Suprapubic skin (tissue), 4 donors: ENCODE data around the gene SCAPER. TPM values are rescaled to one million over a fixed set of nuclear protein-coding genes. Genes with fewer than 3 reads are reported as not detected.
"Not testable (repeated sequence)": the region's sequence is repeated elsewhere in the genome, so short reads cannot be mapped to it uniquely, and the experiment has no call there.

Experiments
- DNase-seq, 2 donors: peaks; one replicate each; pipeline ENCODE4 v3.0.0-alpha.2; 2019; ENCODE audit warnings: low spot score in 2 of 2
- H3K27ac ChIP-seq: fragments of 200-600 bp; sonication (generic); one replicate; pipeline ENCODE4 v1.5.1; 2019
- H3K27me3 ChIP-seq: fragments of 200-600 bp; sonication (generic); one replicate; pipeline ENCODE4 v1.5.1; 2019
- H3K36me3 ChIP-seq: fragments of 200-600 bp; sonication (generic); one replicate; pipeline ENCODE4 v1.5.1; 2019
- H3K4me1 ChIP-seq: fragments of 200-600 bp; sonication (generic); one replicate; pipeline ENCODE4 v1.5.1; 2019
- H3K4me3 ChIP-seq: fragments of 200-600 bp; sonication (generic); one replicate; pipeline ENCODE4 v1.5.1; 2019; ENCODE audit warnings: mild to moderate bottlenecking
- H3K9me3 ChIP-seq: fragments of 200-600 bp; sonication (generic); one replicate; pipeline ENCODE4 v1.5.1; 2019
- EP300 ChIP-seq: sonication (generic); formaldehyde crosslinking; IDR thresholded peaks from one replicate; pipeline ENCODE4 v1.6.1; 2017; ENCODE audit warnings: antibody characterized with exemption
- POLR2A ChIP-seq, 2 donors: fragments of 450-650 bp; IDR thresholded peaks; one replicate each; pipeline ENCODE4 v1.6.1; 2017; ENCODE audit warnings: antibody characterized with exemption in 2 of 2, mild to moderate bottlenecking in 2 of 2, moderate library complexity in 2 of 2
- POLR2AphosphoS5 ChIP-seq, 3 donors: sonication (generic); formaldehyde crosslinking; IDR thresholded peaks; one replicate each; pipeline ENCODE4 v1.6.1; 2017; ENCODE audit warnings: antibody characterized with exemption in 3 of 3
- WGBS: methylation state at CpG from one replicate; pipeline ENCODE4 v1.1.5; 2018; 5-methylcytosine and 5-hydroxymethylcytosine counted together
- total RNA-seq, 4 donors: library from RNA; depleted of rRNA; stranded (reverse); fragments of >200 nt; gene quantifications; one replicate each; pipeline ENCODE4 v1.1.0, GENCODE V29; 2016
- TF ChIP-seq, protein P1 (sequence below), 2 donors: fragments of 200-600 bp in 1 of 2; fragments of 450-650 bp in 1 of 2; sonication (generic) in 1 of 2; IDR thresholded peaks; one replicate each; pipeline ENCODE4 v1.5.1; 2016 to 2019; ENCODE audit warnings: antibody characterized with exemption in 2 of 2, mild to moderate bottlenecking in 1 of 2, moderate library complexity in 1 of 2

Gene SCAPER
- total RNA-seq, 4 donors from 2014 or later = 26.3 to 61.4 (median 37.3) TPM

DNA sequence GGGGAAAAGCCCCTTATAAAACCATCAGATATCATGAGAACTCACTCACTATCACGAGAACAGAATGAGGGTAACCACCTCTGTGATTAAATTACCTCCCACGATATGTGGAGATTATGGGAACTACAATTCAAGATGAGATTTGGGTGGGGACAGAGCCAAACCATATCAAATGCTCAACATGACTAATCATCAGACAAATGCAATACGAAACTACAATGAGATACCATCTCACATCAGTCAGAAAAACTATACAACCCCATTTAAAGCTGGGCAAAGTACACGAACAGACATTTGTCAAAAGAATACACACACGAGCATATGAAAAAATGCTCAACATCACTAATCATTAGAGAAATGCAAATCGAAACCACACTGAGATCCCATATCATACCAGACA lies 67.7 kb downstream of the SCAPER start:
- Histone ChIP-seq H3K9me3 (no peaks in the 10 kb centered on the region), H3K36me3 (no peaks in the 10 kb centered on the region), H3K4me3 (no peak overlapping the region), H3K4me1 (no peaks in the 10 kb centered on the region), H3K27ac (no peak overlapping the region), H3K27me3 (no peaks in the 10 kb centered on the region)
- DNase-seq = no peak
- no peak for TF ChIP-seq EP300
- TF ChIP-seq POLR2A (IDR thresholded peaks at IDR 0.05) = no peak
- TF ChIP-seq POLR2AphosphoS5 (IDR thresholded peaks at IDR 0.05) = no peak
- TF ChIP-seq, protein P1, sequence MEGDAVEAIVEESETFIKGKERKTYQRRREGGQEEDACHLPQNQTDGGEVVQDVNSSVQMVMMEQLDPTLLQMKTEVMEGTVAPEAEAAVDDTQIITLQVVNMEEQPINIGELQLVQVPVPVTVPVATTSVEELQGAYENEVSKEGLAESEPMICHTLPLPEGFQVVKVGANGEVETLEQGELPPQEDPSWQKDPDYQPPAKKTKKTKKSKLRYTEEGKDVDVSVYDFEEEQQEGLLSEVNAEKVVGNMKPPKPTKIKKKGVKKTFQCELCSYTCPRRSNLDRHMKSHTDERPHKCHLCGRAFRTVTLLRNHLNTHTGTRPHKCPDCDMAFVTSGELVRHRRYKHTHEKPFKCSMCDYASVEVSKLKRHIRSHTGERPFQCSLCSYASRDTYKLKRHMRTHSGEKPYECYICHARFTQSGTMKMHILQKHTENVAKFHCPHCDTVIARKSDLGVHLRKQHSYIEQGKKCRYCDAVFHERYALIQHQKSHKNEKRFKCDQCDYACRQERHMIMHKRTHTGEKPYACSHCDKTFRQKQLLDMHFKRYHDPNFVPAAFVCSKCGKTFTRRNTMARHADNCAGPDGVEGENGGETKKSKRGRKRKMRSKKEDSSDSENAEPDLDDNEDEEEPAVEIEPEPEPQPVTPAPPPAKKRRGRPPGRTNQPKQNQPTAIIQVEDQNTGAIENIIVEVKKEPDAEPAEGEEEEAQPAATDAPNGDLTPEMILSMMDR (IDR thresholded peaks at IDR 0.05) = no peak
- WGBS = 88% methylated on average over 6 of the region's 6 CpGs

DNA sequence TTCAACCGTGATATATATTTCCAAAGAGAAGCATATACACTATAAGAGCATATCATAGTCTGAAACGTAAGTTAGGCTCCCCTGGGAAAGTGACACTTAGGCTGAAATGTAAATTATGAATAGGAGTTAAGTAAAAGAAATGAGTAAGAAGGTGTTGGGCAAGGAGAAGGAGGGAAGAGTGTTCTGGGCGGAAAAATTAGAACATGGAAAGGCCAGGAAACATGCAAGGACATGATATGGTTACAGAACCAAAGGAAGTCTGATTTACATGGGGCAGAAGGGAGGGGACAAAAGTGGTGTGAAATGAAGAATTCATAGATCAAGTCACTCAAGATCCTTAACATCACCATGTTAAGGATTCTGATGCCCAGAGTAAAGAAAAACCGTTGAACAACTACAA lies 75.2 kb downstream of the SCAPER start:
- Histone ChIP-seq H3K27ac (no peak overlapping the region), H3K4me1 (no peaks in the 10 kb centered on the region), H3K4me3 (no peak overlapping the region), H3K27me3 (no peaks in the 10 kb centered on the region), H3K36me3 (no peaks in the 10 kb centered on the region), H3K9me3 (no peaks in the 10 kb centered on the region)
- WGBS = 86% methylated on average over 4 of the region's 4 CpGs
- TF ChIP-seq EP300 = no peak
- no peak for DNase-seq

DNA sequence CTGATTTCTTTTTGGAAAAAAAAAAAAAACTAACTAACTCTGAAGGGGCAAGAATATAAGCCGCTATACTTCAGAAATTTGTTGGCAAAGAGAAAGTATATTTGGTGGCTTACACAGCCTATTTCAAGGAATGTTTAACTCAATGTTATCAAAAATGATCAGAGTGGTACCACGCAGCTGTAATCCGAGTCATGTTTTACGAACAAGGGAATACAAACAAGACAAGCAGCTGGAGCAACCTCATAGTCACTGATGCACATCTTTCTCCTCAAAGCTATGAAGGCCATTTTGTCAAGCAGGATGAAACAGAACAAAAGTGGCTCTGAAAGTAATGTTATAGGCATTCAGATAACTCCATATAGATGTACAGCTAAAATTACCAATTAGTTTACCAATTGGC lies 81.2 kb downstream of the SCAPER start:
- H3K4me1 ChIP-seq = no peaks in the 10 kb centered on the region
- no peak overlapping the region for H3K27ac ChIP-seq
- no peak for TF ChIP-seq EP300
- no peak for TF ChIP-seq POLR2AphosphoS5 (IDR thresholded peaks at IDR 0.05)
- TF ChIP-seq, protein P1 (IDR thresholded peaks at IDR 0.05) = no peak
- TF ChIP-seq POLR2A (IDR thresholded peaks at IDR 0.05) = no peak
- H3K4me3 ChIP-seq = no peak overlapping the region
- peaks cover 4% of the 10 kb centered on the region for H3K36me3 ChIP-seq
- no peaks in the 10 kb centered on the region for H3K27me3 ChIP-seq
- H3K9me3 ChIP-seq = peaks cover under 1% of the 10 kb centered on the region
- no peak for DNase-seq
- WGBS = 90% methylated on average over 4 of the region's 4 CpGs

DNA sequence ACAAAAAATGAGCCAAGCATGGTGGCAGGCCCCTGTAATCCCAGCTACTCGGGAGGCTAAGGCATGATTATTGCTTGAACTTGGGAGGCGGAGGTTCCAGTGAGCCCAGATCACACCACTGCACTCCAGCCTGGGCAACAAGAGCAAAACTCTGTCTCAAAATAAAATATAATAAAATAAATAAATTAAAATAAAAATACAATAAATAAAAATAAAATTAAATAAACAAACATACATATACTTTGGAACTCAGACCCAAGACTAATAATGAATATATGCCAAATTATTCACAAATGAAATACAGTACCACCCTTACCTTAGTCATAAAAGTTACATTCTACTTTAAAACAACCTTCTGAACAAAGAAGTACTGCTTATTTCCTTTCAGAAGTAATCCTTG lies 81.8 kb downstream of the SCAPER start:
- no peak for DNase-seq
- peaks cover 7% of the 10 kb centered on the region for H3K36me3 ChIP-seq
- H3K4me3 ChIP-seq = no peak overlapping the region
- WGBS = 98% methylated on average over 2 of the region's 2 CpGs
- TF ChIP-seq POLR2A (IDR thresholded peaks at IDR 0.05) = no peak
- TF ChIP-seq, protein P1 (IDR thresholded peaks at IDR 0.05) = no peak
- TF ChIP-seq EP300 = no peak
- no peak for TF ChIP-seq POLR2AphosphoS5 (IDR thresholded peaks at IDR 0.05)
- H3K27me3 ChIP-seq = no peaks in the 10 kb centered on the region
- H3K4me1 ChIP-seq = no peaks in the 10 kb centered on the region
- peaks cover 3% of the 10 kb centered on the region for H3K9me3 ChIP-seq
- H3K27ac ChIP-seq = no peak overlapping the region

DNA sequence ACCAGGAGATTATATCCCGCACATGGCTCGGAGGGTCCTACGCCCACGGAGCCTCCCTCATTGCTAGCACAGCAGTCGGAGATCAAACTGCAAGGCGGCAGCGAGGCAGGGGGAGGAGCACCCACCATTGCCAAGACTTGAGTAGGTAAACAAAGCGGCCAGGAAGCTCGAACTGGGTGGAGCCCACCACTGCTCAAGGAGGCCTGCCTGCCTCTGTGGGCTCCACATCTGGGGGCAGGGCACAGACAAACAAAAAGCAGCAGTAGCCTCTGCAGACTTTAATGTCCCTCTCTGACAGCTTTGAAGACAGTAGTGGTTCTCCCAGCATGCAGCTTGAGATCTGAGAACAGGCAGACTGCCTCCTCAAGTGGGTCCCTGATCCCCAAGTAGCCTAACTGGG lies 86.2 kb downstream of the SCAPER start:
- WGBS = 97% methylated on average over 9 of the region's 9 CpGs
- H3K4me1 ChIP-seq, H3K4me3 ChIP-seq, H3K9me3 ChIP-seq, H3K27me3 ChIP-seq, H3K36me3 ChIP-seq, H3K27ac ChIP-seq, DNase-seq: not testable (repeated sequence)

DNA sequence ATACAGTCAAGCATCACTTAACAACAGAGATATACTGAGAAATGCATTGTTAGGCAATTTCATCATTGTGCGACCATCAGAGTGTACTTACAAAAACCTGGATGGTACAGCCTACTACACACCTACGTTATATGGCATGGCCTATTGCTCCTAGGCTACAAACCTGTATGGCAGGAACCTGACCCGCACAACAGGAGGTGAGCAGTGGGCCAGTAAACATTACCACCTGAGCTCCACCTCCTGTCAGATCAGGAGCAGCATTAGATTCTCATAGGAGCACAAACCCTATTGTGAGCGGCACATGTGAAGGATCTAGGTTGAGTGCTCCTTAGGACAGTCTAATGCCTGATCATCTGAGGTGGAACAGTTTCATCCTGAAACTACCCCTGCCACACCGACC lies 89.7 kb downstream of the SCAPER start:
- H3K27me3 ChIP-seq = no peaks in the 10 kb centered on the region

More for the DNA sequence above, 89.7 kb downstream of the SCAPER start:
- DNase-seq = no peak
- no peak overlapping the region for H3K27ac ChIP-seq
- no peak for TF ChIP-seq EP300
- TF ChIP-seq, protein P1 (IDR thresholded peaks at IDR 0.05) = no peak
- TF ChIP-seq POLR2AphosphoS5 (IDR thresholded peaks at IDR 0.05) = no peak
- WGBS = 94% methylated on average over 5 of the region's 5 CpGs
- H3K4me1 ChIP-seq = no peaks in the 10 kb centered on the region
- H3K9me3 ChIP-seq = peaks cover 3% of the 10 kb centered on the region
- H3K4me3 ChIP-seq = no peak overlapping the region
- H3K36me3 ChIP-seq = peaks cover 7% of the 10 kb centered on the region
